Fibroblast of skin of back (primary cell): ENCODE results near the gene PCDH10.
"Not testable (repeated sequence)": the region's sequence is repeated elsewhere in the genome, so short reads cannot be mapped to it uniquely, and the experiment has no call there.

Source experiments
- DNase-seq: peaks from one replicate; pipeline ENCODE4 v3.0.0-alpha.2; 2013

PCDH10 gene

DNA sequence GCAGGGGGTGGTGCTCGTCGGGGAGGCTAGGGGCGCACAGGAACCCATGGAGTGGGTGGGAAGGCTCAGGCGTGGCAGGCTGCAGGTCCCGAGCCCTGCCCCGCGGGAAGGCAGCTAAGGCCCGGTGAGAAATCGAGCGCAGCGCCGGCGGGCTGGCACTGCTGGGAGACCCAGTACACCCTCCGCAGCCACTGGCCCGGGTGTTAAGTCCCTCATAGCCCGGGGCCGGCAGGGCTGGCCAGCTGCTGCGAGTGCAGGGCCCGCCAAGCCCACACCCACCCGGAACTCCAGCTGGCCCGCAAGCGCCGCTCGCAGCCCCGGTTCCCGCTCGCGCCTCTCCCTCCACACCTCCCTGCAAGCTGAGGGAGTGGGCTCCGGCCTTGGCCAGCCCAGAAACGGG lies 91.4 kb downstream of the PCDH10 start:
- DNase-seq, result not testable (repeated sequence)
